WTC11 (cell line): ENCODE results near the gene PES1. TPM values are rescaled to one million over a fixed set of nuclear protein-coding genes. Genes with fewer than 3 reads are reported as not detected.
A peak's percentile ranks its signal among the peaks of the same experiment; 100 is the strongest.

Experiments
- ATAC-seq: fragments of 200-7000 bp; cut with Tn5 transposase; 2 replicates; pipeline ENCODE4 v1.10.0; 2021; ENCODE audit warnings: mild to moderate bottlenecking, moderate library complexity
- CTCF ChIA-PET: fragments of 300-600 bp; sonication (Branson Sonifier 250); formaldehyde crosslinking; loops from one replicate; lab custom pipeline; 2021; ENCODE audit warnings: antibody characterized with exemption; lab: Charles Lee
- POLR2A ChIA-PET: fragments of 350-600 bp; sonication (Branson Sonifier 250); formaldehyde crosslinking; loops from one replicate; lab custom pipeline; 2021; ENCODE audit warnings: antibody characterized with exemption; lab: Charles Lee
- DNase-seq: peaks from one replicate; pipeline ENCODE4 v3.0.0; 2021; ENCODE audit warnings: low spot score
- H3K27ac Mint-ChIP-seq: 2 replicates; pipeline ENCODE4 v1.8.0; 2021; ENCODE audit warnings: mixed read lengths
- H3K27me3 Mint-ChIP-seq: 2 replicates; pipeline ENCODE4 v1.8.0; 2021; ENCODE audit warnings: low read depth, mild to moderate bottlenecking, moderate library complexity, mixed read lengths
- H3K36me3 Mint-ChIP-seq: 2 replicates; pipeline ENCODE4 v1.8.0; 2021; ENCODE audit warnings: mixed read lengths
- H3K4me1 Mint-ChIP-seq: 2 replicates; pipeline ENCODE4 v1.8.0; 2022; ENCODE audit warnings: mixed read lengths
- H3K4me3 Mint-ChIP-seq: 2 replicates; pipeline ENCODE4 v1.8.0; 2021; ENCODE audit warnings: mild to moderate bottlenecking, moderate library complexity, mixed read lengths
- H3K9me3 Mint-ChIP-seq: 2 replicates; pipeline ENCODE4 v1.8.0; 2021; ENCODE audit warnings: mixed read lengths
- ELF4 ChIP-seq: sonication (generic); formaldehyde crosslinking; IDR thresholded peaks from 2 replicates; pipeline ENCODE4 v1.8.1; 2022; ENCODE audit warnings: low read depth, mild to moderate bottlenecking, moderate library complexity, missing genetic modification reagents
- ESRRA ChIP-seq: sonication (generic); formaldehyde crosslinking; IDR thresholded peaks from 2 replicates; pipeline ENCODE4 v1.8.1; 2022; ENCODE audit warnings: mild to moderate bottlenecking, missing genetic modification reagents, borderline replicate concordance
- JAZF1 ChIP-seq: fragments of 250-450 bp; sonication (Bioruptor Pico); IDR thresholded peaks from 2 replicates; pipeline ENCODE4 v1.9.0; 2021; ENCODE audit warnings: moderate library complexity, mild to moderate bottlenecking, inconsistent platforms
- MYBL2 ChIP-seq: sonication (generic); formaldehyde crosslinking; IDR thresholded peaks from 2 replicates; pipeline ENCODE4 v1.8.1; 2023; ENCODE audit warnings: mild to moderate bottlenecking, moderate library complexity, missing genetic modification reagents
- NR1H2 ChIP-seq: sonication (generic); formaldehyde crosslinking; IDR thresholded peaks from 2 replicates; pipeline ENCODE4 v1.9.0; 2021; ENCODE audit warnings: mild to moderate bottlenecking, moderate library complexity, missing genetic modification reagents
- SMAD3 ChIP-seq: sonication (generic); formaldehyde crosslinking; IDR thresholded peaks from 2 replicates; pipeline ENCODE4 v1.8.0; 2022; ENCODE audit warnings: missing genetic modification reagents, mild to moderate bottlenecking, borderline replicate concordance
- TEAD1 ChIP-seq: sonication (generic); formaldehyde crosslinking; IDR thresholded peaks from 2 replicates; pipeline ENCODE4 v1.8.0; 2022; ENCODE audit warnings: mild to moderate bottlenecking, missing genetic modification reagents
- total RNA-seq: library from RNA; stranded (reverse); gene quantifications from 3 replicates; pipeline ENCODE4 v1.2.3, GENCODE V29; 2021
- TF ChIP-seq, protein P1 (sequence below): sonication (generic); formaldehyde crosslinking; IDR thresholded peaks from 2 replicates; pipeline ENCODE4 v1.8.0; 2022; ENCODE audit warnings: missing genetic modification reagents
- TF ChIP-seq, protein P2 (sequence below): fragments of 250-450 bp; sonication (Bioruptor Pico); IDR thresholded peaks from 2 replicates; pipeline ENCODE4 v2.1.2; 2022; ENCODE audit warnings: mild to moderate bottlenecking, moderate library complexity
- TF ChIP-seq, protein P3 (sequence below): fragments of 250-450 bp; sonication (Bioruptor Pico); IDR thresholded peaks from 2 replicates; pipeline ENCODE4 v1.9.0; 2021; ENCODE audit warnings: mild to moderate bottlenecking, borderline replicate concordance
- TF ChIP-seq, protein P4 (sequence below): sonication (generic); formaldehyde crosslinking; IDR thresholded peaks from 2 replicates; pipeline ENCODE4 v1.8.0; 2023; ENCODE audit warnings: missing genetic modification reagents
- TF ChIP-seq, protein P5 (sequence below): fragments of 250-450 bp; sonication (Bioruptor Pico); IDR thresholded peaks from 2 replicates; pipeline ENCODE4 v1.9.0; 2021; ENCODE audit warnings: mild to moderate bottlenecking

The PES1 gene
- total RNA-seq, 1 experiment from 2014 or later, result 128 TPM

DNA sequence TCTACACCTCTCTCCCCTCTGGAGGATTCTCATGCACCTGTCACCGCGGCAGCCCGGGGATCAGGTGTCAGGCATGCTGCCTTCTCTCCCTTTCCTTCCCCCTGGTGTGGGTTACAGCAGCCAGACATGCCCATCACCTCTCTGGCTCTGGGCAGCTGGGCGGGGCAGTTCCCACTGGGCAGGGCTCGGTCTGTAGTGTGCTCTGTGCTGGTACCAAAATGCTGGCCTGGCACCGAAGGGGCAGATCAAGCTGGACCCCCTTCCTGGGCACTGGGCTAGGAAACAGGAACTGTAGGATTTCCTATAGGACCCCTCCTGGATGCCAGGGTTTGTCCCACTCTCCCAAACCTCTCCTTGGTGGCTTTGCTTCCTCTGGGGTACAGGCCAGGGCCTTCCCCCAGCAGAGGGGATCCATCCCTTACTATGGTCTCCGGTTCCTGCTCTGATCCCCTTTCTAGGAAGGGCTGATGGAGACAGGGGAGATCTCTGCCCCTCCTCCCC, 18.1 kb downstream of the PES1 start:
- H3K27me3 Mint-ChIP-seq, result no peaks in the 10 kb centered on the region
- no peak overlapping the region; the same call in 1 of the 2 replicates for H3K27ac Mint-ChIP-seq
- peak overlapping the region; percentile 62 for H3K4me3 Mint-ChIP-seq
- POLR2A ChIA-PET, result no interaction called here
- peaks cover 12% of the 10 kb centered on the region for H3K4me1 Mint-ChIP-seq
- peak; percentile 2; the same call in 1 of the 2 replicates for ATAC-seq
- no peak for DNase-seq
- CTCF ChIA-PET, result interaction anchor here (0.6 to 2.0 kb wide), 5 partner anchors 9 to 763 kb away, joined by 3 to 8 read pairs (median 5); no protein-coding TSS in a partner anchor
- TF ChIP-seq, protein P1, sequence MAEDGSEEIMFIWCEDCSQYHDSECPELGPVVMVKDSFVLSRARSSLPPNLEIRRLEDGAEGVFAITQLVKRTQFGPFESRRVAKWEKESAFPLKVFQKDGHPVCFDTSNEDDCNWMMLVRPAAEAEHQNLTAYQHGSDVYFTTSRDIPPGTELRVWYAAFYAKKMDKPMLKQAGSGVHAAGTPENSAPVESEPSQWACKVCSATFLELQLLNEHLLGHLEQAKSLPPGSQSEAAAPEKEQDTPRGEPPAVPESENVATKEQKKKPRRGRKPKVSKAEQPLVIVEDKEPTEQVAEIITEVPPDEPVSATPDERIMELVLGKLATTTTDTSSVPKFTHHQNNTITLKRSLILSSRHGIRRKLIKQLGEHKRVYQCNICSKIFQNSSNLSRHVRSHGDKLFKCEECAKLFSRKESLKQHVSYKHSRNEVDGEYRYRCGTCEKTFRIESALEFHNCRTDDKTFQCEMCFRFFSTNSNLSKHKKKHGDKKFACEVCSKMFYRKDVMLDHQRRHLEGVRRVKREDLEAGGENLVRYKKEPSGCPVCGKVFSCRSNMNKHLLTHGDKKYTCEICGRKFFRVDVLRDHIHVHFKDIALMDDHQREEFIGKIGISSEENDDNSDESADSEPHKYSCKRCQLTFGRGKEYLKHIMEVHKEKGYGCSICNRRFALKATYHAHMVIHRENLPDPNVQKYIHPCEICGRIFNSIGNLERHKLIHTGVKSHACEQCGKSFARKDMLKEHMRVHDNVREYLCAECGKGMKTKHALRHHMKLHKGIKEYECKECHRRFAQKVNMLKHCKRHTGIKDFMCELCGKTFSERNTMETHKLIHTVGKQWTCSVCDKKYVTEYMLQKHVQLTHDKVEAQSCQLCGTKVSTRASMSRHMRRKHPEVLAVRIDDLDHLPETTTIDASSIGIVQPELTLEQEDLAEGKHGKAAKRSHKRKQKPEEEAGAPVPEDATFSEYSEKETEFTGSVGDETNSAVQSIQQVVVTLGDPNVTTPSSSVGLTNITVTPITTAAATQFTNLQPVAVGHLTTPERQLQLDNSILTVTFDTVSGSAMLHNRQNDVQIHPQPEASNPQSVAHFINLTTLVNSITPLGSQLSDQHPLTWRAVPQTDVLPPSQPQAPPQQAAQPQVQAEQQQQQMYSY (CRISPR knock-in tag), result no peak
- TF ChIP-seq ELF4 (CRISPR knock-in tag) (no peak), MYBL2 (CRISPR knock-in tag) (no peak), ESRRA (CRISPR knock-in tag) (no peak)
- TF ChIP-seq, protein P2, sequence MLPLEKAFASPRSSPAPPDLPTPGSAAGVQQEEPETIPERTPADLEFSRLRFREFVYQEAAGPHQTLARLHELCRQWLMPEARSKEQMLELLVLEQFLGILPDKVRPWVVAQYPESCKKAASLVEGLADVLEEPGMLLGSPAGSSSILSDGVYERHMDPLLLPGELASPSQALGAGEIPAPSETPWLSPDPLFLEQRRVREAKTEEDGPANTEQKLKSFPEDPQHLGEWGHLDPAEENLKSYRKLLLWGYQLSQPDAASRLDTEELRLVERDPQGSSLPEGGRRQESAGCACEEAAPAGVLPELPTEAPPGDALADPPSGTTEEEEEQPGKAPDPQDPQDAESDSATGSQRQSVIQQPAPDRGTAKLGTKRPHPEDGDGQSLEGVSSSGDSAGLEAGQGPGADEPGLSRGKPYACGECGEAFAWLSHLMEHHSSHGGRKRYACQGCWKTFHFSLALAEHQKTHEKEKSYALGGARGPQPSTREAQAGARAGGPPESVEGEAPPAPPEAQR, result no peak
- TF ChIP-seq, protein P3, sequence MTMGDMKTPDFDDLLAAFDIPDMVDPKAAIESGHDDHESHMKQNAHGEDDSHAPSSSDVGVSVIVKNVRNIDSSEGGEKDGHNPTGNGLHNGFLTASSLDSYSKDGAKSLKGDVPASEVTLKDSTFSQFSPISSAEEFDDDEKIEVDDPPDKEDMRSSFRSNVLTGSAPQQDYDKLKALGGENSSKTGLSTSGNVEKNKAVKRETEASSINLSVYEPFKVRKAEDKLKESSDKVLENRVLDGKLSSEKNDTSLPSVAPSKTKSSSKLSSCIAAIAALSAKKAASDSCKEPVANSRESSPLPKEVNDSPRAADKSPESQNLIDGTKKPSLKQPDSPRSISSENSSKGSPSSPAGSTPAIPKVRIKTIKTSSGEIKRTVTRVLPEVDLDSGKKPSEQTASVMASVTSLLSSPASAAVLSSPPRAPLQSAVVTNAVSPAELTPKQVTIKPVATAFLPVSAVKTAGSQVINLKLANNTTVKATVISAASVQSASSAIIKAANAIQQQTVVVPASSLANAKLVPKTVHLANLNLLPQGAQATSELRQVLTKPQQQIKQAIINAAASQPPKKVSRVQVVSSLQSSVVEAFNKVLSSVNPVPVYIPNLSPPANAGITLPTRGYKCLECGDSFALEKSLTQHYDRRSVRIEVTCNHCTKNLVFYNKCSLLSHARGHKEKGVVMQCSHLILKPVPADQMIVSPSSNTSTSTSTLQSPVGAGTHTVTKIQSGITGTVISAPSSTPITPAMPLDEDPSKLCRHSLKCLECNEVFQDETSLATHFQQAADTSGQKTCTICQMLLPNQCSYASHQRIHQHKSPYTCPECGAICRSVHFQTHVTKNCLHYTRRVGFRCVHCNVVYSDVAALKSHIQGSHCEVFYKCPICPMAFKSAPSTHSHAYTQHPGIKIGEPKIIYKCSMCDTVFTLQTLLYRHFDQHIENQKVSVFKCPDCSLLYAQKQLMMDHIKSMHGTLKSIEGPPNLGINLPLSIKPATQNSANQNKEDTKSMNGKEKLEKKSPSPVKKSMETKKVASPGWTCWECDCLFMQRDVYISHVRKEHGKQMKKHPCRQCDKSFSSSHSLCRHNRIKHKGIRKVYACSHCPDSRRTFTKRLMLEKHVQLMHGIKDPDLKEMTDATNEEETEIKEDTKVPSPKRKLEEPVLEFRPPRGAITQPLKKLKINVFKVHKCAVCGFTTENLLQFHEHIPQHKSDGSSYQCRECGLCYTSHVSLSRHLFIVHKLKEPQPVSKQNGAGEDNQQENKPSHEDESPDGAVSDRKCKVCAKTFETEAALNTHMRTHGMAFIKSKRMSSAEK, result no peak
- H3K36me3 Mint-ChIP-seq, result peaks cover 16% of the 10 kb centered on the region
- H3K9me3 Mint-ChIP-seq, result no peaks in the 10 kb centered on the region

DNA sequence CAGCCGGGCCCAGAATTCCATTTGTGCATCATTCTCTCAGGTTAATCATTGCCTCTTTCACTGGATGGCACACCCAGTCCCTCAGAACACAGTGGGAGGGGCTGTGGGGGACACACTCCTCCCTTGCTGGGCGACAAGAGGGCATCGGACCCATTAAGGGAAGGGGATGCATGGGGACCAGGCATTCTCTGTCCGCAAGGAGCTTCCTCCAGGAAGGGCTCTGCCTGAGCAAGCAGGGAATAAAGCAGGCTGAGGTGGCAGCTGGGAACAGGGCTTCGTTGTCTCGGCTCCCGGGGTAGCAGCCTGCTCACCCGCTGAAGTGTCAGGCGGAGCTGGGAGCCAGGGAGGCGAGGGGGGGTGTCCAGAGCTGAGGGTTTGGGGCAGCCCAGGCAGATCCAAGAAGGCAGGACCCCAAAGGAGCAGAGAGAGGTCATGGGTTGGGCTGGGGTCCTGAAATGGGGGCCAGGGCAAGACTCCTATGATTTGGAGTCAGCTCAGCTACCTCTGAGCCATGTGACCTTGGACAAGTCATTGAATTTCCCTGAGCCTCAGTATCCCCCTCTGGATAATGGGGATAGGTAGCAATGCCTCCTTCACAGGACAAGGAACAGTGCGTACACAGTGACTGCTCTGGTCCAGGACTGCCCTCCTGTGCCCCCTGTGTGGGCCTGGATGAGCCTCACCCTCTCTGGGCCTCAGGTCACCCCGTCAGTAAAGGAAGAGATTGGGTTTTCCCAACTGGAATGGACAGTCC, 18.7 kb downstream of the PES1 start:
- ATAC-seq, result no peak
- ChIA-PET CTCF (interaction anchor here (0.9 to 1.6 kb wide), 3 partner anchors 9 to 128 kb away, joined by 3 to 5 read pairs (median 5); no protein-coding TSS in a partner anchor), POLR2A (interaction anchor here (0.5 kb wide), 1 partner anchor 625 kb away, joined by 9 read pairs; no protein-coding TSS in a partner anchor)
- no peaks in the 10 kb centered on the region for H3K9me3 Mint-ChIP-seq
- no peak overlapping the region for H3K4me3 Mint-ChIP-seq
- H3K27ac Mint-ChIP-seq, result no peak overlapping the region
- H3K27me3 Mint-ChIP-seq, result no peaks in the 10 kb centered on the region
- no peak for DNase-seq
- TF ChIP-seq TEAD1 (CRISPR knock-in tag) (no peak), NR1H2 (no peak), JAZF1 (CRISPR knock-in tag) (no peak), SMAD3 (CRISPR knock-in tag) (no peak)
- TF ChIP-seq, protein P4, sequence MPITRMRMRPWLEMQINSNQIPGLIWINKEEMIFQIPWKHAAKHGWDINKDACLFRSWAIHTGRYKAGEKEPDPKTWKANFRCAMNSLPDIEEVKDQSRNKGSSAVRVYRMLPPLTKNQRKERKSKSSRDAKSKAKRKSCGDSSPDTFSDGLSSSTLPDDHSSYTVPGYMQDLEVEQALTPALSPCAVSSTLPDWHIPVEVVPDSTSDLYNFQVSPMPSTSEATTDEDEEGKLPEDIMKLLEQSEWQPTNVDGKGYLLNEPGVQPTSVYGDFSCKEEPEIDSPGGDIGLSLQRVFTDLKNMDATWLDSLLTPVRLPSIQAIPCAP, result no peak
- TF ChIP-seq, protein P5, sequence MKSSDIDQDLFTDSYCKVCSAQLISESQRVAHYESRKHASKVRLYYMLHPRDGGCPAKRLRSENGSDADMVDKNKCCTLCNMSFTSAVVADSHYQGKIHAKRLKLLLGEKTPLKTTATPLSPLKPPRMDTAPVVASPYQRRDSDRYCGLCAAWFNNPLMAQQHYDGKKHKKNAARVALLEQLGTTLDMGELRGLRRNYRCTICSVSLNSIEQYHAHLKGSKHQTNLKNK (CRISPR knock-in tag), result no peak
- peaks cover 18% of the 10 kb centered on the region for H3K4me1 Mint-ChIP-seq
- peaks cover 16% of the 10 kb centered on the region for H3K36me3 Mint-ChIP-seq
